ENCODE data around the gene COX5B.
A peak's percentile ranks its signal among the peaks of the same experiment; 100 is the strongest.
"Not testable (repeated sequence)": the region's sequence is repeated elsewhere in the genome, so short reads cannot be mapped to it uniquely, and the experiment has no call there.

Gene COX5B

GRCh38 chr2:97675430-97676113, 29.7 kb downstream of the COX5B start:
- no peak for DNase-seq

GRCh38 chr2:97676620-97677019, 30.8 kb downstream of the COX5B start:
- DNase-seq = no peak

- DNase-seq = no peak
Measured at GRCh38 chr2:97677480-97677879, 31.6 kb downstream of the COX5B start.

- no peak for DNase-seq
Measured at GRCh38 chr2:97678298-97678697, 32.4 kb downstream of the COX5B start.

GRCh38 chr2:97687235-97687634, 41.4 kb downstream of the COX5B start:
- not testable (repeated sequence) for DNase-seq

GRCh38 chr2:97688062-97688827, 42.4 kb downstream of the COX5B start:
- DNase-seq = no peak

GRCh38 chr2:97691166-97691565, 45.3 kb downstream of the COX5B start:
- DNase-seq = no peak

GRCh38 chr2:97693476-97693875, 47.6 kb downstream of the COX5B start:
- no peak for DNase-seq

- no peak for DNase-seq
Measured at GRCh38 chr2:97695744-97696143, 49.9 kb downstream of the COX5B start.

- DNase-seq = peak; percentile 68
Measured at GRCh38 chr2:97697252-97698235, 51.7 kb downstream of the COX5B start.

Measured in NCI-H1436 (cell line).